ENCODE data around the gene TOMM40L.
A peak's percentile ranks its signal among the peaks of the same experiment; 100 is the strongest.
"Not testable (repeated sequence)": the region's sequence is repeated elsewhere in the genome, so short reads cannot be mapped to it uniquely, and the experiment has no call there.

TOMM40L gene

GRCh38 chr1:161257109-161257508 lies 31.2 kb downstream of the TOMM40L start:
- DNase-seq (ENCODE audit: low read depth) = not testable (repeated sequence)

- peak; percentile 15 for DNase-seq (ENCODE audit: low read depth)
Measured at GRCh38 chr1:161258439-161259344, 32.8 kb downstream of the TOMM40L start, which contains the start of gene PCP4L1. Gene PCP4L1 (plus strand): TSS chr1:161258745. CDS start chr1:161258975, 230 bp downstream.

- DNase-seq (ENCODE audit: low read depth) = no peak
Measured at GRCh38 chr1:161259345-161259702, 33.5 kb downstream of the TOMM40L start.

GRCh38 chr1:161259765-161260164 lies 33.9 kb downstream of the TOMM40L start:
- DNase-seq (ENCODE audit: low read depth) = no peak

- no peak for DNase-seq (ENCODE audit: low read depth)
Measured at GRCh38 chr1:161260376-161261260, 34.8 kb downstream of the TOMM40L start.

GRCh38 chr1:161261261-161262235 lies 35.7 kb downstream of the TOMM40L start:
- DNase-seq (ENCODE audit: low read depth) = no peak

GRCh38 chr1:161265305-161265704 lies 39.4 kb downstream of the TOMM40L start:
- no peak for DNase-seq (ENCODE audit: low read depth)

GRCh38 chr1:161266202-161266601 lies 40.3 kb downstream of the TOMM40L start:
- DNase-seq (ENCODE audit: low read depth) = no peak

GRCh38 chr1:161266836-161267235 lies 41.0 kb downstream of the TOMM40L start:
- DNase-seq (ENCODE audit: low read depth) = no peak

GRCh38 chr1:161267321-161267720 lies 41.5 kb downstream of the TOMM40L start:
- DNase-seq (ENCODE audit: low read depth) = no peak

- no peak for DNase-seq (ENCODE audit: low read depth)
Measured at GRCh38 chr1:161273402-161273801, 47.5 kb downstream of the TOMM40L start.

- no peak for DNase-seq (ENCODE audit: low read depth)
Measured at GRCh38 chr1:161274874-161275273, 49.0 kb downstream of the TOMM40L start.
